Vagina (tissue), 2 donors: ENCODE measurements around the gene PPP1R3F.

Source experiments
- POLR2A ChIP-seq, 2 donors: fragments of 450-650 bp; IDR thresholded peaks; one replicate each; pipeline ENCODE4 v1.6.1; 2017; ENCODE audit warnings: antibody characterized with exemption in 2 of 2, mild to moderate bottlenecking in 2 of 2, moderate library complexity in 2 of 2
- POLR2AphosphoS5 ChIP-seq, 2 donors: sonication (generic); formaldehyde crosslinking; IDR thresholded peaks; one replicate each; pipeline ENCODE4 v1.9.0; 2017; ENCODE audit warnings: antibody characterized with exemption in 2 of 2, mild to moderate bottlenecking in 2 of 2, low read depth in 1 of 2; ENCODE audit not compliant: insufficient read depth in 1 of 2

GRCh38 chrX:49249616-49250015, 20.0 kb upstream of the PPP1R3F start:
- TF ChIP-seq POLR2AphosphoS5 (IDR thresholded peaks at IDR 0.05; ENCODE audit: insufficient read depth in 1 of 2, low read depth in 1 of 2) (no peak), POLR2A (IDR thresholded peaks at IDR 0.05) (no peak)
